ENCODE results near the gene VTN.

VTN gene

DNA sequence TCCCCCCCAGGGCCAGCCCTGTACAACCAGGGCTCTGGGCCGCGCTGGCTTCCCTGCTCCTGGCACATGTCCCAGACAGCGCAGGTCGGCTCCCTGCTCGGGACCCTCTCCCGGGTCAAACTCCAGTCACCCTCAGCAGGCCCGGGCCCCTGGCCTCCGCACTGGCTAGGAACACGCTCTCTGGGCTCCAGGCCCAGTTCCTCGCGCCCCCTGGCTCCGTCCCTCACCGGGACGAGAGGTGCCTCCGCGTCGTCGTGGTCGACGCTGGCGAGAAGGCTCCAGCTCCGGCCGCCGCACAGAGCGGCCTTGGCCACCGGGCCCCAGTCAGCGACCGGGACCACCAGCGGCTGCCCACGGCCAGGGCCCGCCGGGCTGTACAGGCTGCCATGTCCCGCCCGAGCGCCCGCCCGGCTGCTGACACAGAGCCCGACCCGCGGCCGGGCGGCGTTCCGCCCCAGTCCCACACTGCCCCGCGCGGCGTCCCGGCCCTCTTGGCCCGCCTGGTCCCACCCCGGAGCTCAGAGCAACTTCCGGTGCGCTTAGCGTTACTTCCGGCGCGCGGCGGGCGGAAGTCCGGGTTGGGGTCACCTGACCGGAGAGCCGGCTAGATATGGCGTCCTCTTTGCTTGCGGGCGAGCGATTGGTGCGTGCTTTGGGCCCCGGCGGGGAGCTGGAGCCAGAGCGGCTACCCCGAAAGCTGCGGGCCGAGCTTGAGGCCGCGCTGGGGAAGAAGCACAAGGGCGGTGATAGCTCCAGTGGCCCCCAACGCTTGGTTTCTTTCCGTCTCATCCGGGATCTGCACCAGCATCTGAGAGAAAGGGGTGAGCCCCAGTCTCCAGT lies 12.8 kb downstream of the VTN start, which contains the start of gene POLDIP2:
Gene POLDIP2, minus strand, starts transcription at position 467 of the 840 bp plus-strand sequence. Its CDS starts 79 bp downstream, at position 388.
- Histone ChIP-seq H3K9me3 (no peaks in the 10 kb centered on the region), H3K4me1 (peaks cover 17% of the 10 kb centered on the region), H3K4me3 (peak within 1 kb of the TSS; percentile 90), H3K27me3 (ENCODE audit: low read depth) (no peaks in the 10 kb centered on the region), H3K36me3 (replicated peaks) (peaks cover 51% of the 10 kb centered on the region)
- DNase-seq (ENCODE audit: low spot score in 2 of 2): peak; percentile 90 to 96
- in situ Hi-C loops (cut with MboI; ENCODE audit: low sequenced_read_pairs): loop anchor here (5.0 kb wide), 1 partner anchor 35 kb away; no protein-coding TSS in a partner anchor

- no peak for DNase-seq (ENCODE audit: low spot score in 2 of 2)
- peaks cover 90% of the 10 kb centered on the region for H3K36me3 ChIP-seq (replicated peaks)
- in situ Hi-C loops (cut with MboI; ENCODE audit: low sequenced_read_pairs): no loop called here
- no peaks in the 10 kb centered on the region for H3K9me3 ChIP-seq
- H3K4me1 ChIP-seq: no peaks in the 10 kb centered on the region
- no peak overlapping the region for H3K4me3 ChIP-seq
- H3K27me3 ChIP-seq (ENCODE audit: low read depth): no peaks in the 10 kb centered on the region
These were observed 19.8 kb downstream of the VTN start for GRCh38 chr17:28350271-28350670.

GRCh38 chr17:28348979-28349378 lies 21.1 kb downstream of the VTN start:
- H3K27me3 ChIP-seq (ENCODE audit: low read depth): no peaks in the 10 kb centered on the region
- in situ Hi-C loops (cut with MboI; ENCODE audit: low sequenced_read_pairs): no loop called here
- peaks cover 78% of the 10 kb centered on the region for H3K36me3 ChIP-seq (replicated peaks)
- no peak overlapping the region for H3K4me3 ChIP-seq
- DNase-seq (ENCODE audit: low spot score in 2 of 2): no peak
- no peaks in the 10 kb centered on the region for H3K9me3 ChIP-seq
- H3K4me1 ChIP-seq: no peaks in the 10 kb centered on the region

- Histone ChIP-seq H3K4me1 (no peaks in the 10 kb centered on the region), H3K4me3 (no peak overlapping the region), H3K9me3 (no peaks in the 10 kb centered on the region), H3K36me3 (replicated peaks) (peaks cover 68% of the 10 kb centered on the region), H3K27me3 (ENCODE audit: low read depth) (no peaks in the 10 kb centered on the region)
- no peak for DNase-seq (ENCODE audit: low spot score in 2 of 2)
- in situ Hi-C loops (cut with MboI; ENCODE audit: low sequenced_read_pairs): no loop called here
These were observed 22.7 kb downstream of the VTN start for GRCh38 chr17:28347261-28347891.

GRCh38 chr17:28346746-28347246 lies 23.3 kb downstream of the VTN start:
- no peaks in the 10 kb centered on the region for H3K27me3 ChIP-seq (ENCODE audit: low read depth)
- H3K4me3 ChIP-seq: no peak overlapping the region
- no peaks in the 10 kb centered on the region for H3K4me1 ChIP-seq
- H3K36me3 ChIP-seq (replicated peaks): peaks cover 71% of the 10 kb centered on the region
- in situ Hi-C loops (cut with MboI; ENCODE audit: low sequenced_read_pairs): no loop called here
- H3K9me3 ChIP-seq: no peaks in the 10 kb centered on the region
- no peak for DNase-seq (ENCODE audit: low spot score in 2 of 2)

DNA sequence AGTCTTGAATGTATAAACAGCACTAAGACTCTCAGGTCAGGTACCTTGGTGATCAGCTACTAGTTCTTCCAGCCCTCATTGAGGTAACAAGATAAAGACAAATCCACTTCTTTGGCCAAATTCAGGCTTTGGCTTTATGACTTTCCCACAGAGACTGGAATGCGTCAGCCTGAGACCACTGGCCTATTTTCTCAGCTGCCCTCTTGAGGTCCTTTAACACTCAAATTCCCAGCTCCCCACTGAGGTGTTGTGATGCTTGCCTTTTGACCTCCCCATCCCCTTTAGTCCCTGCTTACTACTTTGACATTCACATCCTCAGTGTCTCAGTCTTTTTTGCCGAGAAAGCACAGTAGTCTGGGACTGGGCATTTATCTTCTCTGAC lies 23.9 kb downstream of the VTN start:
- no peak overlapping the region for H3K4me3 ChIP-seq
- in situ Hi-C loops (cut with MboI; ENCODE audit: low sequenced_read_pairs): no loop called here
- H3K36me3 ChIP-seq (replicated peaks): peaks cover 71% of the 10 kb centered on the region
- H3K4me1 ChIP-seq: no peaks in the 10 kb centered on the region
- no peaks in the 10 kb centered on the region for H3K9me3 ChIP-seq
- DNase-seq (ENCODE audit: low spot score in 2 of 2): no peak
- no peaks in the 10 kb centered on the region for H3K27me3 ChIP-seq (ENCODE audit: low read depth)

- no peaks in the 10 kb centered on the region for H3K9me3 ChIP-seq
- in situ Hi-C loops (cut with MboI; ENCODE audit: low sequenced_read_pairs): no loop called here
- no peaks in the 10 kb centered on the region for H3K27me3 ChIP-seq (ENCODE audit: low read depth)
- H3K4me3 ChIP-seq: no peak overlapping the region
- DNase-seq (ENCODE audit: low spot score in 2 of 2): no peak
- no peaks in the 10 kb centered on the region for H3K4me1 ChIP-seq
- peaks cover 68% of the 10 kb centered on the region for H3K36me3 ChIP-seq (replicated peaks)
These were observed 24.5 kb downstream of the VTN start for GRCh38 chr17:28345419-28346198.

DNA sequence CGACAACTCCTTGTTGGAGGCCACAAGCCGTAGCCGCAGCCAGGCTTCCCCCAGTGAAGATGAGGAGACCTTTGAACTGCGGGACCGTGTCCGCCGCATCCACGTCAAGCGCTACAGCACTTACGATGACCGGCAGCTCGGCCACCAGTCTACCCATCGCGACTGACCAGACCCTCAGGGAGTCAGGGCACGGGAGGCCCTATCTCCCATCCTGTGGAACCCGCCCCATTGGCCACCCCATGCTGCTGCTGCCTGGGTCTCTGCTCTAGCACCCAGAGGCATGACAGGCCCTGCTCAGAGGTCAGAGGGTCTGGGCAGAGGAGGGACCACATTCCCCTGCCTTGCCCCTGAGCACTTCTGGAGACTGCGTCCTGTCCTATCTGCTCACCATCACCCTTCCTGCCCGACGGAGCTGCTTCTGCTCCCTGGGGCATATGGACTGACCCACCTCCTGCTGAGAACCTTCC lies 25.6 kb downstream of the VTN start:
- in situ Hi-C loops (cut with MboI; ENCODE audit: low sequenced_read_pairs): no loop called here
- H3K4me1 ChIP-seq: no peaks in the 10 kb centered on the region
- peaks cover 56% of the 10 kb centered on the region for H3K36me3 ChIP-seq (replicated peaks)
- no peak for DNase-seq (ENCODE audit: low spot score in 2 of 2)
- H3K4me3 ChIP-seq: no peak overlapping the region
- H3K27me3 ChIP-seq (ENCODE audit: low read depth): no peaks in the 10 kb centered on the region
- H3K9me3 ChIP-seq: no peaks in the 10 kb centered on the region

- no peak for DNase-seq (ENCODE audit: low spot score in 2 of 2)
- Histone ChIP-seq H3K4me1 (no peaks in the 10 kb centered on the region), H3K9me3 (no peaks in the 10 kb centered on the region), H3K27me3 (ENCODE audit: low read depth) (no peaks in the 10 kb centered on the region), H3K4me3 (no peak overlapping the region), H3K36me3 (replicated peaks) (peaks cover 55% of the 10 kb centered on the region)
- in situ Hi-C loops (cut with MboI; ENCODE audit: low sequenced_read_pairs): no loop called here
These were observed 26.1 kb downstream of the VTN start for GRCh38 chr17:28344011-28344410.

DNA sequence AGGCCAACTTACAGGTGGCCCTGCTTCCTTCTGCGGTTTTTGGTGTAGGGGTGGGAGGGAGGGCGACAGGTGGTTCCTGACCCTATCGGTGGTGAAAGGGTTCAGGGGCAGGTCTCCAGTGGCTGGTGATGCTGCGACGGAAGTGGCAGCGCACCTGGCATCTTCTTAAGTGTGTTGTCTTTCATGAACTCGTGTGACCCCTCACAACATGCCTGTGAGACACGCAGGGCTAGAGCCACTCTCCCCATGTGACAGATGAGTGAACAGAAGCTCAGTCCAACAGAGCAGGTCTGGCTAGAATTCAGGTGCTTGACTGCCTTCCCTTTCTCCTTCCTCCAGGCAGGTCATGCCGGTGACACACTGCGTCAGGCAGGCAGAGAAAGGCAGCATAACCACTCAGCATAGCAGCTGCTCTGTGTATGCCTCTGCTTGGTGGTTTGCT lies 26.6 kb downstream of the VTN start:
- H3K9me3 ChIP-seq: no peaks in the 10 kb centered on the region
- no peaks in the 10 kb centered on the region for H3K27me3 ChIP-seq (ENCODE audit: low read depth)
- peaks cover 50% of the 10 kb centered on the region for H3K36me3 ChIP-seq (replicated peaks)
- no peak overlapping the region for H3K4me3 ChIP-seq
- no peak for DNase-seq (ENCODE audit: low spot score in 2 of 2)
- in situ Hi-C loops (cut with MboI; ENCODE audit: low sequenced_read_pairs): no loop called here
- H3K4me1 ChIP-seq: no peaks in the 10 kb centered on the region

DNA sequence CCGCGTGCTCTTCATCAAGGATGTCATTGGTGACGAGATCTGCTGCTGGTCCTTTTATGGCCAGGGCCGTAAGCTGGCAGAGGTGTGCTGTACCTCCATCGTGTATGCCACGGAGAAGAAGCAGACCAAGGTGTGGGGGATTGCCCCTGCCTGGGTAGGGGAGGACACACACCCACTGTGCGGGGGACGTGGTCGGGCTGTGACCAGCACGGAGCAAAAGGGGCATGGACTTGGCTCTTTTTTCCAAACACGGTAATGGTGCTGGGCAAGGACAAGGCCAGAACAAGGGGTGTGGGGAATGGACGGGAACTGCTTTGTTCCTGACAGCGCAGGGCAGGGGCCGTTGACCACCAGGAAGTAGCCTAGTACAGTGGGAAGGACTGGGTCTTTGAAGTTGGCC lies 27.8 kb downstream of the VTN start:
- no peaks in the 10 kb centered on the region for H3K4me1 ChIP-seq
- H3K9me3 ChIP-seq: no peaks in the 10 kb centered on the region
- no peaks in the 10 kb centered on the region for H3K27me3 ChIP-seq (ENCODE audit: low read depth)
- H3K4me3 ChIP-seq: no peak overlapping the region
- no peak for DNase-seq (ENCODE audit: low spot score in 2 of 2)
- in situ Hi-C loops (cut with MboI; ENCODE audit: low sequenced_read_pairs): no loop called here
- H3K36me3 ChIP-seq (replicated peaks): peaks cover 38% of the 10 kb centered on the region

- peaks cover 30% of the 10 kb centered on the region for H3K36me3 ChIP-seq (replicated peaks)
- no peak overlapping the region for H3K4me3 ChIP-seq
- no peak for DNase-seq (ENCODE audit: low spot score in 2 of 2)
- H3K4me1 ChIP-seq: peaks cover 4% of the 10 kb centered on the region
- H3K27me3 ChIP-seq (ENCODE audit: low read depth): no peaks in the 10 kb centered on the region
- no peaks in the 10 kb centered on the region for H3K9me3 ChIP-seq
- in situ Hi-C loops (cut with MboI; ENCODE audit: low sequenced_read_pairs): no loop called here
These were observed 28.6 kb downstream of the VTN start for GRCh38 chr17:28341516-28341915.

GRCh38 chr17:28340374-28340773 lies 29.7 kb downstream of the VTN start:
- Histone ChIP-seq H3K27me3 (ENCODE audit: low read depth) (no peaks in the 10 kb centered on the region), H3K4me3 (no peak overlapping the region), H3K36me3 (replicated peaks) (peaks cover 19% of the 10 kb centered on the region), H3K4me1 (peaks cover 6% of the 10 kb centered on the region), H3K9me3 (no peaks in the 10 kb centered on the region)
- in situ Hi-C loops (cut with MboI; ENCODE audit: low sequenced_read_pairs): no loop called here
- DNase-seq (ENCODE audit: low spot score in 2 of 2): no peak
